ENCODE data around the gene MUCL3.
A peak's percentile ranks its signal among the peaks of the same experiment; 100 is the strongest.
"Not testable (repeated sequence)": the region's sequence is repeated elsewhere in the genome, so short reads cannot be mapped to it uniquely, and the experiment has no call there.

Gene MUCL3

DNA sequence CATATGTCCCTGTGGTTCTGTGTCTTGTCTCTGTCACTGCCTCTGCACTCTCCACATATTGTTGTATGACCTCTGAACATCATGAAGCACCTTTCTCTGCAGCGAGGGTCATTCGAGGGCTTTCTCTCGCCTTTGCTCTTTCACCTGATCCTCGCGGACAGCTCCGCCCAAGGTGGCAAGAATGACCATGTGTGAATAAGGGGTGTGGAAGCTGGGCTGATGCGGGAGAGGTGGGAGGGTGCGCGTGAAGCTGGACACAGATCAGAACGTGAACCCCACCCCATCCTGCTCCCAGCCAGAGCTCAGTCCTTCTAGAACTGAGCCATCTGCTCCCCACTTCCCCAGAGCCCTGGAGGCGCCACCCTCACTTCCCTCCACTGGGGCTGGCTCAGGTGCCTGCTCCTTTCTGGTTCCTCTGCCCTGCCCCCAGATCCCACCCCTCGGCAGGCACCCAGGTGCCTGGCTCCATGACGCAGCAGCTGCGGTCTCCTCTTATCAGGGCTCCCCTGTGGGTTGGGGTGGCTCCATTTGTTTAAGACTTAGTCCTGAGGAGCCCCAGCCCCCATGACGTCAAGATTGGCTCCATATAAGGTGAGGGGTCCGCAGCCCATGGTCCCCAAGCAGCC lies at the start of gene MUCL3:
Gene MUCL3, plus strand, starts transcription at position 613 of the 626 bp plus-strand sequence. CDS start 27 bp downstream, outside the sequence.
- no peak for DNase-seq

DNA sequence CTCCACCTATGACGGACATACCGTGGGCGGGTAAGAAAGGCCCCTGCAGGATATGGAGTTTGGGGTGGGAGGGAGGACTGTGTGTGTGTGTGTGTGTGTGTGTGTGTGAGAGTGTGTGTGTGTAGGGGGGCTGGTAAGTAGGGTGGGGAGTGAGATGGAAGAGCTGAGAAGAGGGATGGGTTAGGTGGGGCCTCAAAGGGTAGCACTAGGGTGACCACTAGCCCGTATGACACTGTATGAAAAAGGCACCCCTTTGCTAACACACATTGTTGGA lies 49.4 kb upstream of the MUCL3 start:
- no peak for DNase-seq

DNA sequence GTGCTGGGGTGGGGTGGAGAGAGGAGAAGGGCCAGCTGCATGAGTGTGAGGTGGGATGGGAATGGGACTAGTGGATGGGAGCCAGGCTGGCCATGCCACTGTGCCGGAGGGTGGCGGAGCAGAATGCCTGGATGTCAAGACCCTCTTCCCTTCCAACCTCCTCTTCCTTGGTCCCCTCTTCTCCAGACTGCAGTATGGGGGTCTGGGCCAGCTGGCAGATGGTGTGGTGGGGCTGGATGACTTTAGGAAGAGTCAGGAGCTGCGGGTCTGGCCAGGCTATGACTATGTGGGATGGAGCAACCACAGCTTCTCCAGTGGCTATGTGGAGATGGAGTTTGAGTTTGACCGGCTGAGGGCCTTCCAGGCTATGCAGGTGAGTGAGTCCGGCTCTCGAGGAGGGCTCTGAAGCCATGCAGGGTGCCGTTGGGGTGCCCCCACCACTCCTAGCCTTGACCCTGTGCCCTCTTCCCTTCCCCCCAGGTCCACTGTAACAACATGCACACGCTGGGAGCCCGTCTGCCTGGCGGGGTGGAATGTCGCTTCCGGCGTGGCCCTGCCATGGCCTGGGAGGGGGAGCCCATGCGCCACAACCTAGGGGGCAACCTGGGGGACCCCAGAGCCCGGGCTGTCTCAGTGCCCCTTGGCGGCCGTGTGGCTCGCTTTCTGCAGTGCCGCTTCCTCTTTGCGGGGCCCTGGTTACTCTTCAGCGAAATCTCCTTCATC lies 48.8 kb upstream of the MUCL3 start:
- DNase-seq = no peak

DNA sequence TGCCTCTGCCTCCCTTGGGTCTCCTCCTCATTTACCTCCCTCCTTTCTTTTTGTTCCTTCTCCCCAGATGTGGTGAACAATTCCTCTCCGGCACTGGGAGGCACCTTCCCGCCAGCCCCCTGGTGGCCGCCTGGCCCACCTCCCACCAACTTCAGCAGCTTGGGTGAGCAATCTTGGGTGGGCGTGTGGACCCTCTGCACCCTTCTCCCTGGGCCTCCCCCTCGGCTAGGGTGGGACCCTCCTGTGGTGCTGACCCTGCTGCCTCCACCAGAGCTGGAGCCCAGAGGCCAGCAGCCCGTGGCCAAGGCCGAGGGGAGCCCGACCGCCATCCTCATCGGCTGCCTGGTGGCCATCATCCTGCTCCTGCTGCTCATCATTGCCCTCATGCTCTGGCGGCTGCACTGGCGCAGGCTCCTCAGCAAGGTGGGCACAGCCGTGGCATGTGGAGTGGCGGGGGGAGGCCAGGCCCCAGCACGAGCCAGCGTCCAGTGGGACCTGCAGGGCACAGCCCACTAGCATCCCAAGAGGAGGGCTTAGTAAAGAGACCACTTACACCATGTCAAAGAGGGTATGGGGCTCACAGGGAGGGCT lies 47.7 kb upstream of the MUCL3 start:
- no peak for DNase-seq

DNA sequence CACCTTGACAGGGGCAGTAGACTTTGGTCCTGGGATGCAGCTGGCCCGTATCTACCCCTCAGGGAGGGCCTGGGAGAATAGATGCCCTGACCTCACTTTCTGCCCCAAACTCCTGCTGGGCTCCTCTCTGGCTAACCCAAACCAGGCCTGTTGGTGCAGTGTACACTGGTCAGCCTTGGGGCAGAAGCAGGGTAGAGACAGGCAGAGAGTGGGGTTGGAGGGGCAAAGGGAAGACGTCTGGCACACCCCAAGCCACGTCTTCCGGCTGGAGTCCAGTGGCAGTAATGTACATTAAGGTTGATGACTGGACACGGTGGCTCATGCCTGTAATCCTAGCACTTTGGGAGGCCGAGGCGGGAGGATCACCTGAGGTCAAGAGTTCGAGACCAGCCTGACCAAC lies 47.1 kb upstream of the MUCL3 start:
- DNase-seq = no peak

- DNase-seq = no peak
Observed at GRCh38 chr6:30894381-30894780, 46.4 kb upstream of the MUCL3 start.

GRCh38 chr6:30894935-30895334 lies 45.8 kb upstream of the MUCL3 start:
- DNase-seq = no peak

- no peak for DNase-seq
Observed at GRCh38 chr6:30895343-30895742, 45.4 kb upstream of the MUCL3 start.

- no peak for DNase-seq
Observed at GRCh38 chr6:30896541-30896940, 44.2 kb upstream of the MUCL3 start.

- no peak for DNase-seq
Observed at GRCh38 chr6:30897882-30898281, 42.9 kb upstream of the MUCL3 start.

DNA sequence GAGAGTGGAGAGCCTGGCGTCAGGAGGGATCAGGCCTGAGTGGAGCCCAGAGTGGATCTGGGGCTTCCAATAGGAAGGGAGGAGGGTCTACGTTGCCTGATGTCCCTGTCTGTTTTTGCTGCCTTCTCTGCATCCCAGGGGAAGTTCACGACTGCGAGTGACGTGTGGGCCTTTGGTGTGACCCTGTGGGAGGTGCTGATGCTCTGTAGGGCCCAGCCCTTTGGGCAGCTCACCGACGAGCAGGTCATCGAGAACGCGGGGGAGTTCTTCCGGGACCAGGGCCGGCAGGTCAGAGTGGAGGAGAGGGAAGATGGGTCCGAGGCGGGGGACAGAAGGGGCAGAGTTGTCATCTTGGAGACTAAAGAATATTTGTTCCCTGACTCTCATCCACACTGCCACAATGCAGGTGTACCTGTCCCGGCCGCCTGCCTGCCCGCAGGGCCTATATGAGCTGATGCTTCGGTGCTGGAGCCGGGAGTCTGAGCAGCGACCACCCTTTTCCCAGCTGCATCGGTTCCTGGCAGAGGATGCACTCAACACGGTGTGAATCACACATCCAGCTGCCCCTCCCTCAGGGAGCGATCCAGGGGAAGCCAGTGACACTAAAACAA lies 41.9 kb upstream of the MUCL3 start:
- DNase-seq = no peak

DNA sequence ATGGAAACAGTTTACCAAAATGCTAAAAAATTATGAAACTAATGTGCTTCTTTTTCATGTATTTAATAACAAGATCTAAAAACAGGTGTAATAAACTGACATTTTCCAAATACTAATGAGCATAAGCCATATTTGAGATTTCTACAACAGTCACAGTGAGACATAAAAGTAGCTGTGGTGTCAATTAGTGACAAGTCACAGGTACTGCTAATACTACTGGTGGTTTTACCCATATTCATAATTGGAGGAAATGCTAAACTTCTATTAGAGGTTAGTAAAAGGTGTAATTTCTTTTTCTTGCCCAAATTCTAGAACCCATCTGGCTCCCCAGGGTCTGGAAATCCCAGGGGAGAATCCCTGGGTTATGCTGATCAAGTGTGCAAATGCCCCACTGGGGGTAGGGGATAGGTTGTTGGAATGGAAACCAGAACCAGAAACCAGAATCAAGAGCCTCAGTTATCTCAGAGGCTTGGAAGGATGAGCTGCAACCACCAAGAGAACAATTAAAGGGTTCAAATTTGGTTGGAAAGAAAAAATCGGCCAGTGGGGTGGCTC lies 39.8 kb upstream of the MUCL3 start:
- DNase-seq = no peak

- no peak for DNase-seq
Observed at GRCh38 chr6:30901436-30901835, 39.3 kb upstream of the MUCL3 start.

- DNase-seq = not testable (repeated sequence)
Observed at GRCh38 chr6:30902196-30902595, 38.6 kb upstream of the MUCL3 start.

- DNase-seq = no peak
Observed at GRCh38 chr6:30902709-30903108, 38.1 kb upstream of the MUCL3 start.

DNA sequence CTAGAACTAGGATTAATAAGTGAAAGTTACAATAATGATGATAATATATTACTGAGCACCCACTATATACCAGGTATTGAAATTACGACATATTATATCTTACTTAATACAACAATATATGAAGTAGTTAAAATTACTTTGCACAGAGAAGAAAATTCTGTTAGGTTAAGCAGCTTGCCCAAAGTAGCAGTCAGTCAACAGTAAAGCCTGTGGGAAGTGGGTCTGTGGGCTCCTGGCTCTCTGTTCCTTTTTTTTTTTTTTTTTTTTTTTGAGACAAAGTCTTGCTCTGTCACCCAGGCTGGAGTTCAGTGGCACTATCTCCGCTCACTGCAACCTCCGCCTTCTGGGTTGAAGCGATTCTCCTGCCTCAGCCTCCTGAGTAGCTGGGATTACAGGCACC lies 37.5 kb upstream of the MUCL3 start:
- DNase-seq = no peak

GRCh38 chr6:30907290-30907757 lies 33.4 kb upstream of the MUCL3 start:
- DNase-seq = not testable (repeated sequence)

GRCh38 chr6:30907758-30908591 lies 32.8 kb upstream of the MUCL3 start, which contains the start of gene GTF2H4:
Gene GTF2H4, plus strand, starts transcription at chr6:30908207.
- peak; percentile 97 to 98 for DNase-seq

- DNase-seq = no peak
Observed at GRCh38 chr6:30908700-30909099, 32.1 kb upstream of the MUCL3 start.

- DNase-seq = not testable (repeated sequence)
Observed at GRCh38 chr6:30910473-30910872, 30.3 kb upstream of the MUCL3 start.

DNA sequence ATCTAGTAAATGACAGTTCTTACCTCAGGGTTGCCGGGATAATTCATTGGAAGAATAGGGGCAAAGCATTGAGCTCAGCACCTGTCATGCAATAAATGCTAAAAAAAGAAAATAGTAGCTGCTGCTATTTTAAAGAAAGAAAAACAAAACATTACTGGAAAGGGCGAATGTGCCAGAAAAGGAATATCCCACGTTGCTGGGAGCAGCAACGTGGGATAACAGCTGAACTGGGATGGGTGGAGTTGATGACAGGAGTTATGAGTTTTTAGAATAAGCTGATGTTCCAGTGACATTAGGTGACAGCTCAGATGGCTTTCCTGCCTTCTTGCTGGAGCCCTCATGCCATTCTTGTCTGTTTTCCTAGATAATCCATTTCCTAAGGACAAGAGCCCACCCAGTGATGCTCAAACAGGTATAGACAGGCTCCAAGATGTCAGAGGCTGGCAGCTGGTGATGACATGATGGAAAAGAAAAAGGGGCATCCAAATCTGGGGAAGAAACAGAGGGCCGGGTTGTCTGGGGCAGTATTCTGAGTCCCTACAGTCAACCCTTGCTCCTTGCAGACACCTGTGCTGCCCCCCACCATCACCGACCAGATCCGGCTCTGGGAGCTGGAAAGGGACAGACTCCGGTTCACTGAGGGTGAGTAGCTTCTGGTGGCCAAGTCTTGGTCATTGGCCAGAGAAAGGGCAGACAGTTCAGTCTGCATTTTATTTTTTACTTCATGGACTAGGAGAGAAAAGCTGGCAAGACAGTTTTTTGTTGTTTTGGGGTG lies 27.8 kb upstream of the MUCL3 start:
- no peak for DNase-seq

DNA sequence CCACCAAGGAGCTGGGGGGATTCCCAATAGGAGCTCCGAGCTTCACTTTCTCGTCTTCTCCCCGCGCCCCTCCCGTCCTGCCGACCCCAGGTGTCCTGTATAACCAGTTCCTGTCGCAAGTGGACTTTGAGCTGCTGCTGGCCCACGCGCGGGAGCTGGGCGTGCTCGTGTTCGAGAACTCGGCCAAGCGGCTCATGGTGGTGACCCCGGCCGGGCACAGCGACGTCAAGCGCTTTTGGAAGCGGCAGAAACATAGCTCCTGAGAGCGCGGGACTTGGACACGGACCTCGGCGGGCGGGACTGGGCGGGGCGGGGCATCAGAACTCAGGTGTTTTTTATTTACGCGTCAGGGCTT lies 27.1 kb upstream of the MUCL3 start:
- no peak for DNase-seq

Data from SHP77 (cell line).